ENCODE data around the gene VAMP1. TPM values are rescaled to one million over a fixed set of nuclear protein-coding genes. Genes with fewer than 3 reads are reported as not detected.

VAMP1 gene, protein sequence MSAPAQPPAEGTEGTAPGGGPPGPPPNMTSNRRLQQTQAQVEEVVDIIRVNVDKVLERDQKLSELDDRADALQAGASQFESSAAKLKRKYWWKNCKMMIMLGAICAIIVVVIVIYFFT
- total RNA-seq, result 2.6 and 20.4 TPM in 2 replicates

DNA sequence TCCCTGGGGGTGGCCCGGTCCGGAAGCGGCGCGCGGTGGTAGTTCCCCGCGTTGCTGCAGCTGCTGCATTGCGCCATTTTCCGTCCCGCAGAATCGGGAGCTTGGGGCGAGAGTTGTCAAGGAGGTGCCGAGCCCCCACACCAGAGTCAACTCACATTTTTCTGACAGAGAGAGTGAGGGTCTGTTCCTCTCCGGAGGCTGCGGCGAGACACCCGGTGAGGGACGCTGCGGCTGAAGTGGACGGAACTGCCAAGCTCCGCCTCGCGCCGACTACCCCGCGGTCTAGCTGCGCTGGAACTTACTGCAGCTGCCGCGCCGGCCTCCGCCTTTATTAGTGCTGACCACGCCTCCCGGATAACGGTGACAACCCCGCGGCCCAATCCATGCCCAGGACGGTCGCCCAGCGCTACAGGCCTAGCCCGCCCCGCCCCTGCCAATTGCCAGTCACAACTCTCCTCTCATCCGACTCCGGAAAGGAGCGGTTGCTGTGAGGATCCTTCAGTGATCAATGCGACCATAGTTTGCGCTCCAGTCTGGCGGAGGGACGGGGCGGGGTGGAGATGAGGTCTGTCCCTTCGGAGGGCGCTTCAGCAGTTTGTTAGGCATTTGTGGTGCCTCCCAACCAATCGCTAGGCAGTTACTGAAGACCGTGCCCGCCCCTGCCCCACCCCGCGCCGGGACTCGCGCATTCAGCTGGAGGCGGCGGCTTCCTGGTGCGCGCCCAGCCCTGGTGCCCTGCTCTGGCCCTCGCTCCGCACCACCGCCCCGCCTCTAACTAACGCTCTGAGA is at the start of gene VAMP1:
VAMP1 (minus strand) TSS at position 303 of the 789 bp plus-strand sequence; CDS start at position 157, 146 bp downstream.

DNA sequence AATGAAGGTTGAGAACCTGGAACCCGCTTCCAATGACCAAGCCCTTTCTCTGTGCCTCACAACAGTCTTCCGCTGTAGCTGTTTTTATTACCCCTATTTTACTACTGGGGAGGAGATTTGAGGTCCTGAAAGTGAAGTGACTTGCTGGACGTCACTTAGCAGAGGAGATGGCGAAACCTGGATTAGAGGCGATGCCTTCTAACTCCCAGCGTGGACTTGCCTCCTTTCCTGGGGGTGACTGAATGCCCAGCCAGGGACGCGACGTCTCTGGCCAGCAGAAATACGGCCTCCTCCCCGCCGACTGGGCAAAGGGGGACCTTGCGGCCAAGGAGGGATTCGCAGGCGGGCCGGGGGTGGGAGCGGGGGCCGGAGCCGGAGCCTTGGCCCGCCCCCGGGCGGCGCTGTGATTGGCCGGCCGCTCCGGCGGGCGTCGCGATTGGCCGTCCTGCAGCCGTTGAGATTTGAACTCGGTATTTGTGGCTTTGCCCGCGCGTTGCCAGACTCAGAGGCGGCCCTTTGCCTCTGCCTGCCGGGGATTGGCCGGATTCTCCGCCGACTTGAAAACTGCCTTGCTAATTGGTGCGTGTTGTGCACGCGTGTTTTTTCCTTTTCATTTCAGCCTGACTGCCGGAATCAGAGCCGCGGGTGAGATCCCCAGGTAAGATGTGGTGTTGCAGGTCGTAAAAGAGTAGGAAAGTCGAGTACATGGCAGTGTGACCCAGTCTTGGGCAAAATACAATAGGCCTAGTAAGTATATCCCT is 23.2 kb upstream of the VAMP1 start, which contains the start of gene NCAPD2:
NCAPD2 (plus strand) TSS at position 606 of the 761 bp plus-strand sequence. CDS start 997 bp downstream, outside the sequence.

DNA sequence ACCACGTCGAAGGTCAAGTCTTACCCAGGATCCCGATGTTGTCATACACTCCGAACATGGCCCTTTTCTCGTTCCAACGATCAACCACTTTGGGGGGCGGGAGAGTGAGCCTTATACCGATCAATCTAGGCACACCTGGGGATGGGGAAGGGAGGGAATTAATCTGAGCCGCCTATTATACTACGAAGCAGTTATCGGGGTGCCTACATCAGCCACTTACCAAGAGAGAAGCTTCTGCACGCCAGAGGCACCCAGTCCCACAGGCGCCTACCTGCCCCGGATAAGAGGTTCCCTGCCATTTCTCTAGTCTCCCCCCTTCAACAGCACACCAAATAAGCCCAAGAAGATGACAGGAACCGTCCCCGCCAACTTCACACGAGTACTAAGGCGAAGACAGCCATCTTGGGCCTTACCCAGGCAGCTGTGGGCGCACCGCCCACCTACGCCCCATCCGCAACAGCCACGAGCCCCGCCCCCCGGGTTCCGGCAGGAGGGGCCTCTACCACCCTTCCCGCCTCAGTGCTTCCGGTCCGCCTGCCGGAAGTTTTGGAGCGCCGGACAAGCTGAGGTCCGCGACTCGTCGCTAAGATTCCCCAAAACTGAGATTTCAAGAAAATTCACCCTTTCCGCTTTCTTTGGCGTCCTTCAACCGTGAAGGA is 22.5 kb upstream of the VAMP1 start, which contains the start of gene MRPL51:
MRPL51 (minus strand) TSS at position 425 of the 659 bp plus-strand sequence; CDS start at position 299, 126 bp downstream.

DNA sequence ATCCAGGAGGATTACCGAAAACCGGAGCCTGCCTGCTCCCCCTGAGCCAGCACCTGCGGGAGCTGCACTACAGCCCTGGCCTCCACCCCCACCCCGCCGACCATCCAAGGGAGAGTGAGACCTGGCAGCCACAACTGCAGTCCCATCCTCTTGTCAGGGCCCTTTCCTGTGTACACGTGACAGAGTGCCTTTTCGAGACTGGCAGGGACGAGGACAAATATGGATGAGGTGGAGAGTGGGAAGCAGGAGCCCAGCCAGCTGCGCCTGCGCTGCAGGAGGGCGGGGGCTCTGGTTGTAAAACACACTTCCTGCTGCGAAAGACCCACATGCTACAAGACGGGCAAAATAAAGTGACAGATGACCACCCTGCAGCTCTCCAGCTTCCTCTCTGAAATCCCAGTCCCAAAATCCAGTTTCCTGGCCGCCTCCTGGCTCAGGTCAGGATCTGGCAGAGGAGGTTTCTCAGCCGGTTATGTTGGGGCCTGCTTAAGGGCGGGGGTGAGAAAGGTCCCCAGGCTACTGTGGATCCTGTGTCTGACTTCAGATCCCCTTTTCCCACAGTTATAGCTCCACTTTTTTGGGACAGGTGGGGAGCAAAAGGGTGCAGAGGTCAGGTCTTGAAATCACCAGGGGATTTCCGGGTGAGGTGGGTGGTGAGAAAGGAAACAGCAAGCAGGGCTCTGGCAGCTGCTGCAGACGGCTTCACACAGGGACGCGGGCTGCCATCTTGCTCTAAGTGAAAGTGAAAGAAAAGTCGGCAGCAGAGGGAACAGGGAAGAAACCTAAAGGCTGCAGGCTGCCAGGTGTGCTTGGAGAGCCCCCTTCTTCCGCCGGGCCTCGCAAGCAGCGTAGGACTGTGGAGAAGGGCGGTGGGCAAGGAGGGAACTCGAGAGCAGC is 18.9 kb downstream of the VAMP1 start, which contains the start of gene TAPBPL:
TAPBPL (plus strand) TSS at position 695 of the 897 bp plus-strand sequence. CDS start 207 bp downstream, outside the sequence.

DNA sequence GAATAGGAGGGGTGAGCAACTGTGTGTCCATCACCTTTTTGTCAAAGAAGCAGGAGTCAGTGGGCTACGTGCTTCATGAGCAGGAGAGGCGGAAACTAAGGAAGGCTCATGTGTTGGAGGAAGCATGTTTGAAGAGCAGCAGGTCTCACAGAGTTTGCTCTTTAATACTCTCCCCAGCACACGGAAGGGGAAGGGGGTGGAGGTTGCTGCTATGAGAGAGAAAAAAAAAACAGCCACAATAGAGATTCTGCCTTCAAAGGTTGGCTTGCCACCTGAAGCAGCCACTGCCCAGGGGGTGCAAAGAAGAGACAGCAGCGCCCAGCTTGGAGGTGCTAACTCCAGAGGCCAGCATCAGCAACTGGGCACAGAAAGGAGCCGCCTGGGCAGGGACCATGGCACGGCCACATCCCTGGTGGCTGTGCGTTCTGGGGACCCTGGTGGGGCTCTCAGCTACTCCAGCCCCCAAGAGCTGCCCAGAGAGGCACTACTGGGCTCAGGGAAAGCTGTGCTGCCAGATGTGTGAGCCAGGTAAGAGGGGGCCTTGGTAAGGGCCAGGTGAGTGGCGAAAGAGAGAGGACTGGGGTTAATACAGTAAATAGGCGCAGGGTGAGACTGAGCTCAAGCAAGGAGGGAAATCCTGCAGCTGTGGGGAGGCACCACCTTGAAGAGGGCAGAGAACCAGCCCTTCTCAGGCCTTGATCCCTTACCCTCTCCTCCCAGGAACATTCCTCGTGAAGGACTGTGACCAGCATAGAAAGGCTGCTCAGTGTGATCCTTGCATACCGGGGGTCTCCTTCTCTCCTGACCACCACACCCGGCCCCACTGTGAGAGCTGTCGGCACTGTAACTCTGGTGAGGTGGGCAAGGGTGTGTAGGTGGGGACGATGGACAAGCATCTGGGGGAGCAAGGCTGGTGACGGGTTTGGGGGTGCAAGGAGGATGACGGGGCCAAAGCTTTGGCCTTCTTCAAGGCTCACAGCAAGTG is 25.5 kb downstream of the VAMP1 start, which contains the start of gene CD27:
CD27 (plus strand) TSS at position 252 of the 985 bp plus-strand sequence; CDS start at position 393, 141 bp downstream.

Other genes with a start within 250 kb of the VAMP1 start
- gene PLEKHG6, start 160.0 kb downstream of the VAMP1 start, total RNA-seq, result 0.26 and 0.32 TPM in 2 replicates
- gene TNFRSF1A, start 128.6 kb downstream of the VAMP1 start, total RNA-seq, result 241 and 342 TPM in 2 replicates
- gene SCNN1A, start 95.1 kb downstream of the VAMP1 start, total RNA-seq, result 1.3 and 5.2 TPM in 2 replicates
- 131 and 197 TPM in 2 replicates for gene LTBR, start 86.5 kb downstream of the VAMP1 start, total RNA-seq
- not detected in 2 replicates for gene CD27, start 25.7 kb downstream of the VAMP1 start, total RNA-seq
- 5.8 and 14.5 TPM in 2 replicates for gene TAPBPL, start 18.6 kb downstream of the VAMP1 start, total RNA-seq
- 84.3 and 110 TPM in 2 replicates for gene MRPL51, start 22.6 kb upstream of the VAMP1 start, total RNA-seq
- gene NCAPD2, start 23.4 kb upstream of the VAMP1 start, total RNA-seq, result 40.1 and 98.9 TPM in 2 replicates
- 6,589 and 9,177 TPM in 2 replicates for gene GAPDH, start 63.8 kb upstream of the VAMP1 start, total RNA-seq
- 7.5 and 7.7 TPM in 2 replicates for gene IFFO1, start 85.4 kb upstream of the VAMP1 start, total RNA-seq
- gene NOP2, start 97.6 kb upstream of the VAMP1 start, total RNA-seq, result 6.9 and 17.1 TPM in 2 replicates
- gene CHD4, start 136.7 kb upstream of the VAMP1 start, total RNA-seq, result 210 and 238 TPM in 2 replicates
- 0.65 TPM in 1 of 2 replicates, not detected in the other for gene LPAR5, start 165.3 kb upstream of the VAMP1 start, total RNA-seq
- gene ACRBP, start 176.8 kb upstream of the VAMP1 start, total RNA-seq, result 0.13 and 0.72 TPM in 2 replicates
- 24.4 and 89.2 TPM in 2 replicates for gene ING4, start 192.4 kb upstream of the VAMP1 start, total RNA-seq
- 16.8 and 39.4 TPM in 2 replicates for gene ZNF384, start 218.7 kb upstream of the VAMP1 start, total RNA-seq
- gene PIANP, start 230.1 kb upstream of the VAMP1 start, total RNA-seq, result 0.52 and 5.9 TPM in 2 replicates

Data from epithelial cell of alveolus of lung (primary cell).